NCI-H526 (cell line): Measurements from ENCODE around the gene LENEP.

Experiments used
- DNase-seq, 2 experiments: peaks; one replicate each; lab custom pipeline; 2025; lab: John Stamatoyannopoulos, UW

LENEP gene, protein sequence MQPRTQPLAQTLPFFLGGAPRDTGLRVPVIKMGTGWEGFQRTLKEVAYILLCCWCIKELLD

DNA sequence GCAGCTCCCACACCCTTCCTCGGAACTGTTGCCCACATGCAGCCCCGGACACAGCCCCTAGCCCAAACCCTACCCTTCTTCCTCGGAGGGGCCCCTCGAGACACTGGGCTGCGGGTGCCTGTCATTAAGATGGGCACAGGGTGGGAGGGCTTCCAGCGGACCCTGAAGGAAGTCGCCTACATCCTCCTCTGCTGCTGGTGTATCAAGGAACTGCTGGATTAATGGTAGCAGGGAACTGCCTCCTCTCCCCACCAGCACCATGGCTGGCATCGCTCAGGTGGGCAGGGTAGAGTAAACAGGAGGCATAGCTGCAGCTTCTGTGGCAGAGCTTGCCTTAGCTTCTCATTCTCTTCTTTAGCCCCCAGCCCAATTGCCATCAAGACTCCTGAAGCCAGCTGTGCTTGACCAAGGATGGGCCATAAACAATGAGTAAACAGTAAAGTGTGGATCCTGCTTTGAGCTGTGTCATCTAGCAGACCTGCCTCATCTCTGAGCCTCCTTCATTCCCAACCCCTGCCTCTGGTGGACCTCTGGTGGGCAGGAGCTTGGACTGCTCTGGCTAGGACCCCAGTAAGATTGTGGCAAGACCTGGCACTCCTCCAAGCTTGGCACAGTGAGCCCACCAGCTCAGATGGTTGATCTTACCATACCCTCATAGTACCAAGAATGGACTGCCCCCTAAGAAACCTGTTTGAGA is at the start of gene LENEP:
TSS of gene LENEP (plus strand) at position 15 of the 697 bp plus-strand sequence. CDS start at position 37, 22 bp downstream.
- DNase-seq, result no peak

DNA sequence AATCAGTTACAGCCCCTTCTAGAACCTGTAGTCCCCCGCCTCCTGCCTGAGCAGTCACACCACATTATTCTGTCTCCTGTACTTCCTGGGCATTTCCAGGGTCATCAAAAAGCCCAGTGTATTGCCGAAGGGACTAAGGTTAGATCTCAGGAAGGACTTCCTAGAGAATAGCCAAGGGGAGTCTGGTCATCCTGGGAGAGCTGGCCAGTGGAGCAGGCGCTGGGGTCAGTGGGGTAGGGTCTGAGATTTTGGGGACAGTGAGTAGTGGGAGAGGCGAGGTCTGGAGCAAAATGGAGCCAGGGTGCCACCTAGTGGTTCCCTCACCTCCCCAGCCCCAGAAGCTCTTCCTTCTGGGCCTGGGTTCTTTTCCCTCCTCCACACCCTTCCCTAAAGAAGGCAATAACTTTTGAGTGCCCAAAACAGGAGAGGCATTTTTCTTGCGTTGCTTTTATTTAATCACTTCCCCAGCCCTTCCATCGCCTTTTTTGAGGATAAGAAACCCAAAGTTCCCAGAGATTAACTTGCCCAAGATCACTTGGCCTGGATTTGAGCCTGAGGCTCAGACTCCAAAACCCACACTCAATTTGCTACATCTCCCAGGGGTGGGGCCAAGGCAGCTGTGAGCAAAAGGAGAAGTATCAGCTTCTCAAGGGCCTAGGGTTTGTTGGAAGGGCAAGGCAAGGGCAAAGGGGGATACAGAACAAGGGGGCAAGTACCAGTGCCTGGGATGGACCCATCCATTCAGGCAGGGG is 49.6 kb upstream of the LENEP start:
- DNase-seq, result peak; percentile 64 to 93

- peak; percentile 100 for DNase-seq
These were observed 48.8 kb upstream of the LENEP start for GRCh38 chr1:154944401-154945159.

DNA sequence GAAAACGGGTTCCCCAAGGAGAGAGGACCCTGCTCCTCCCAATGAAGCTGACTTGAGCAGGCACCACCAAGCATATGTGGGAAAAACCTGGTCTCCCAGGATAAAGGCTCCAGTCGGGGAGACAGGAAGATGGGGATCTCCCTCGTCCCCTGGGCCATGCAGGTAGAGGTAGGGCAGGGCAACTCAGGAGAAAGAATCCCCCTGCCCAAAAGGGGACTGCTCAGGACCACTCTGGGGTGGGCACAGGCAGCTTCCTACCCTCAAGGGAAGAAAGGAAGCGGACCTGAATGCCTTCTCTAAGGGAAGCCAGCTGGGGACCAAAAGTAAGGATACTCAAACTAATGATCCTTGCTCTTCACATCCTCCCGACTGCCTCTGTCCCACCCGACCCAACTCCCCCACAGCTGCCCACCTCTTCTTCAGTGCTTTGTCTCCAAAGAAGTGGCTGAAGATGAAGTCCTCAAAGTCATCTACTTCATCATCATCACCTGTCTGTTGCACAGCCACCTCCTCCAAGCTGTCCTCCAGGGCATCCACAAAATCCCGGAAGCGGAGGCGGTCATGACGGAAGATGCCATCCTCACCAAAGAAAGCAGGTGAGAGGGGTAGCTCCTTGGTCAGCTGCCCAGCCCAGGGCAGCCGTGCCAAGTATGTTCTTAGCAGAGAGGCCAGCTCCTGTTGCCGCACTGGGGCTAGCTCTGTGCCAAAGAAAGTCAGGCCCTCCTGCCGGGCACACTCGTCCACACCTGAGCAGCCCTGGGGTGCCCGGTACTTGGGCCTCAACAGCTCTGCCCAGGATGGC is 48.0 kb upstream of the LENEP start:
- peak in 1 of 2 experiments; percentile 60 for DNase-seq

GRCh38 chr1:154945962-154946850 is 47.2 kb upstream of the LENEP start:
- DNase-seq, result peak in 1 of 2 experiments; percentile 33

DNA sequence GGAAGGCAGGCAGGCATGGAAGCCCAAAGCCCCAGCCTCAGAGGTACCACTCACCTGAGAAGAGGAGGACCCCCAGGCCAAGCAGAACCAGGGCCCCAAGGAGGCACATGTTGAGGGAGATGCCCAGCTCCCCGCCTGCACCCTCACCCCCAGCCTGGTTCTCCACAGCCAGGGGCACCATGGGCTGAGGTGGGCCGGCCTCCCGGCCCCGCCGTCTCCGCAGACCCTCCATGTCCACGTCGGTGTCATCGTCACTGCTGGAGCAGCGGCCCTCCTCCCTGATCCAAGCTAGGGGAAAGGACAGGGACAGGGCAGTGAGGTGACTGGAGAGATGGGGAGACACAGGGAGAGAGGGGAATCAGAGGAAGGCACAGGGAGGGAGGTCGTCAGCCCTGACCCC is 45.3 kb upstream of the LENEP start:
- DNase-seq, result no peak

- DNase-seq, result peak; percentile 43 to 88
These were observed 41.3 kb upstream of the LENEP start for GRCh38 chr1:154951901-154952657.

GRCh38 chr1:154952664-154953063 is 40.7 kb upstream of the LENEP start:
- no peak for DNase-seq

- DNase-seq, result peak; percentile 97 to 99
These were observed 39.8 kb upstream of the LENEP start for GRCh38 chr1:154953611-154954038.

- no peak for DNase-seq
These were observed 38.8 kb upstream of the LENEP start for GRCh38 chr1:154954541-154954940.

- peak; percentile 58 to 73 for DNase-seq
These were observed 38.2 kb upstream of the LENEP start for GRCh38 chr1:154955039-154955717.

DNA sequence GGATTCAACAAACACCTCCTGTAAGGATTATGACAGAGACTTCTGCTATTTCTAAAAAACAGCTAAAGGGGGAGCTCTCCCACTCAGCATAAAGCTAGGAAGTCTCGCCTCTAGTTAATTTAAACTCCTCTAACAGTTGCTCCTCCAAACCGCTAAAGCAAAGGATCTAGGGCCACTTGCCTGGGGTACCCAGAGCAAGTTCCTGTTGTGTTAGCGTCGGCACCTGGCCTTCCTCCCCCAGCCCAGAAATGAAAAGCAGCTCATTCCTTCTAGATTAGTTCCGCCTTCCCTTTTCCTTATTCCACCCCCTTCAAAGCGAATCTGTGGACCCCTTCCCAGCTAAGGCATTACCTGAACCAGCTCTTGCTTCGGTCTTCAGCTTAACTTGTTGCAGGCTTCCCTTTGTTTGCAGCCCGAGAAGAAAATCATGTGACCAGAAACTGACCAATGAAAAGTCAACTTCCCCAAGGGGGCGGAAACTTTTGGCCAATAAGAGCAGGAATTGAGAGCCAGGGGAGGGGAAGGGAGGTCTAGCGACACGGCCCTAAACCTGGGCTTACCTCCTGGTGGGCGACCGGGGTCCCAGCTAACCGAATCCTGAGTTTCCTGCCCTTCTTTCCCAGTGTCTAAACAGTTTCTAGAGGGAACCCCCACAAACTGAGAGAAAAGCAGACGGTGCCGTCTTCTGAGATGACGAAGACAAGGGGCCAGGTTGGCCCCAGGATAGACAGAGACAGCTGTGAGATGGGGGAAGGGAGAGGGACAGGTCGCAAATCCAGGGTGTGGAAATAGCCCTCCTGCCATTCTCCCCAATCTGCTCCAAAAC is 37.5 kb upstream of the LENEP start, which contains the start of gene PBXIP1:
TSS of gene PBXIP1 (minus strand) at position 382 of the 826 bp plus-strand sequence. CDS start 2,378 bp downstream, outside the sequence.
- DNase-seq, result peak; percentile 98 to 99

DNA sequence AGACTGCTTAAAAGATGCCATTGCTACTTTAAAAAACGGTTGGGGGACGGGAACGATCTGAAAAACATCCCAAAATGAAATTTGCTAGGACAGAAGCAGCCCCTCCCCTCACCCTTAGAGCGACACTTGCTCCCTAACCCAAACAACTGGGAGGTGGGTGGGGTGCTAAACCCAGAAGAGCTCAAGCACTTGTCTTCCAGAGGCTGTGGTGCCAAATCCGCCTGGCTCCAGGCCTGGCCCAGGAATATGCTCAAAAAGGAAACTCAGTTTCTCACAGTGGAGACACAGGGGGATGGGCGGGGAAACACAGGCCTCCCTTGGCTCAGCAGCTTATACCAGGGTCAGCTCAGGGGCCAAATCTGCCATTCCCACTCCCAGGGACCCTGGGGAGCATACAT is 36.8 kb upstream of the LENEP start:
- no peak for DNase-seq

DNA sequence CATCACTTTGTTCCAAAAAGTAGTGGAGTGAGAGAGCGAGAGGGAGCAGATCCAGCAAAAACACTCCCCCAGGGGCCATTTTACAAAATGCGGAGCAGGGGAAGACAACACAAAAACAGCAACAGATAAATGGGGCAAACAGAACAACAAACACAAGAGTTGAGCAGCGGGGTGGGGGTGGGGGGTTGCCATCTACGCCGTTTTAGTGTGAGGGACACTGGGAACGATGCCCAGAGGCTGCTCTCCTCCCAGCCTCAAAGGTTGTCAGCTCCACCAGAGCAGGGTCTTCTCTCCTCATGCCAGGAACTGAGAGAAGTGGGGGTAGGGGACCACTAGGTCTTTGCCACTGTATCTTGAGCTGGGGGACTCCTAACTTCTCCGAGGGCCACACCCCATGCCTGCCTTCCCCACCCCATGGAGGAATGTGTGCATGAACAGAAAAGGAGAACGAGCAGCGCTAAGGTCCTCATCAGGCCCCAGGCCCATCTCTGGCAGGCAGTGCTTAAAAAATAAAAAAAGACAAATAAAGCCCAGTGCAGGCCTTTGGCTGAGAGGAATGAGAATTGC is 36.2 kb upstream of the LENEP start:
- DNase-seq, result no peak

- DNase-seq, result no peak
These were observed 35.4 kb upstream of the LENEP start for GRCh38 chr1:154958036-154958435.

DNA sequence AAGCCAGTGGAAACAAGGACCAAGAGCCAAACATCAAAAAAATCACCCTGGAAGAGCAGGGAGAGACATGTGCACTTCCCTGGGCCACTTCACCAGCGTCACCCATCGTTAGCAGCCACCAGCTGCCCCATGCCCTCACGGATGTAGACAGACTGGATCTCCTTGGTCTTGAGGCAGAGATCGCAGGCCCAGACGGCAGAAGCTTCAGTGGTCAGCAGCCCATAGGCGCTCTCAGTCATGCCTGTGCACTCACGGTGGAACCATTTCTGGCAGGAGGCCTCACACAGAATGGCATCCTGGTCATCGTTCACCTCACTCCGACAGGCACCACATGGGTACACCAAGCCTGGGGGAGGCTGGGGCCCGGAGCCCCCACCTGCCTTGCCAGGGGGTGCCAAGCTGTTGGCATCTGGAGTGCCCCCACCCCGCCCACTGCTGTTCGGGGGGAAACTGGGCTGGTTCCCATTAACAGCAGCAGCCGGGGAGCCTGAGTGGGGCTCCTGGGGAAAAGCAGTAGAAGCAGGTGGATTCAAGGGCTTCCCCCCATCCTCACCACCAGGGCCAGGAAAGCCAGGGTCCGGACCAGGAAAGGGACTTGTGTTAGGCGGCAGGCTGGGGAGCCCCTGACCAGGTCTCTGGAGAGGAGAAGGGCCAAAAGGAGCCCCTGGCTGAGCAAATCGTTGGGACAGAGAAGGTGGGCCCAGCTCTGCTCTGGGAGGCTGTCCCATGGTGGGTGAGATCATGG is 34.5 kb upstream of the LENEP start:
- no peak for DNase-seq

- no peak for DNase-seq
These were observed 34.0 kb upstream of the LENEP start for GRCh38 chr1:154959426-154959780.
